NK-92 (cell line): ENCODE measurements around the gene POLR2E.

Experiments
- DNase-seq: peaks from one replicate; lab custom pipeline; 2025; ENCODE audit not compliant: unreplicated experiment; lab: John Stamatoyannopoulos, UW

Gene POLR2E

GRCh38 chr19:1111641-1112267 is 16.6 kb upstream of the POLR2E start:
- no peak for DNase-seq

- DNase-seq = no peak
Observed at GRCh38 chr19:1110809-1111640, 15.8 kb upstream of the POLR2E start.

GRCh38 chr19:1109697-1110671 is 14.8 kb upstream of the POLR2E start:
- DNase-seq = no peak

- no peak for DNase-seq
Observed at GRCh38 chr19:1109032-1109551, 13.9 kb upstream of the POLR2E start.

GRCh38 chr19:1108291-1109031 is 13.3 kb upstream of the POLR2E start:
- DNase-seq = no peak

- no peak for DNase-seq
Observed at GRCh38 chr19:1107661-1108261, 12.6 kb upstream of the POLR2E start.

- no peak for DNase-seq
Observed at GRCh38 chr19:1106841-1107660, 11.9 kb upstream of the POLR2E start.

- no peak for DNase-seq
Observed at GRCh38 chr19:1105873-1106840, 11.0 kb upstream of the POLR2E start.

- no peak for DNase-seq
Observed at GRCh38 chr19:1105008-1105872, 10.1 kb upstream of the POLR2E start.

GRCh38 chr19:1104311-1105007 is 9.3 kb upstream of the POLR2E start:
- no peak for DNase-seq

- DNase-seq = peak; percentile 94
Observed at GRCh38 chr19:1103708-1104310, 8.6 kb upstream of the POLR2E start, which contains the start of gene GPX4. GPX4 (plus strand) TSS chr19:1103994; CDS start chr19:1104044, 50 bp downstream.

- DNase-seq = no peak
Observed at GRCh38 chr19:1103132-1103707, 8.0 kb upstream of the POLR2E start.

GRCh38 chr19:1102407-1103131 is 7.4 kb upstream of the POLR2E start:
- DNase-seq = no peak

GRCh38 chr19:1101337-1101698 is 6.1 kb upstream of the POLR2E start:
- no peak for DNase-seq
